SK-N-SH treated with all-trans-retinoic acid at 6 μM for 48 hours (cell line): ENCODE measurements around the gene DOCK1.

Source experiments
- ATAC-seq: fragments of 200-7000 bp; cut with Tn5 transposase; 3 replicates; pipeline ENCODE4 v1.9.1; 2020; ENCODE audit warnings: mild to moderate bottlenecking, moderate library complexity
- ARNTL ChIP-seq: fragments of 450-650 bp; formaldehyde crosslinking; IDR thresholded peaks from 2 replicates; pipeline ENCODE4 v1.5.0; 2020; ENCODE audit warnings: low read depth, mild to moderate bottlenecking, moderate library complexity, borderline replicate concordance
- BACH2 ChIP-seq: fragments of 250-450 bp; sonication (Bioruptor Pico); IDR thresholded peaks from 2 replicates; pipeline ENCODE4 v1.9.0; 2021; ENCODE audit warnings: mild to moderate bottlenecking, borderline replicate concordance
- CSDC2 ChIP-seq: fragments of 250-450 bp; sonication (Bioruptor Pico); IDR thresholded peaks from 2 replicates; pipeline ENCODE4 v1.5.0; 2020; ENCODE audit warnings: mild to moderate bottlenecking, moderate library complexity
- ESRRG ChIP-seq: fragments of 250-450 bp; sonication (Bioruptor Pico); IDR thresholded peaks from 2 replicates; pipeline ENCODE4 v1.6.1; 2021; ENCODE audit warnings: mild to moderate bottlenecking
- GLIS3 ChIP-seq: fragments of 250-450 bp; sonication (Bioruptor Pico); IDR thresholded peaks from 2 replicates; pipeline ENCODE4 v1.5.0; 2020; ENCODE audit warnings: mild to moderate bottlenecking, moderate library complexity
- ISL1 ChIP-seq: fragments of 250-450 bp; sonication (Bioruptor Pico); IDR thresholded peaks from 2 replicates; pipeline ENCODE4 v2.1.2; 2022; ENCODE audit warnings: mild to moderate bottlenecking, moderate library complexity
- OSR1 ChIP-seq: fragments of 250-450 bp; sonication (Bioruptor Pico); IDR thresholded peaks from 2 replicates; pipeline ENCODE4 v1.8.0; 2022; ENCODE audit warnings: moderate library complexity, mild to moderate bottlenecking, inconsistent platforms
- PPARA ChIP-seq: fragments of 250-450 bp; sonication (Bioruptor Pico); IDR thresholded peaks from 2 replicates; pipeline ENCODE4 v1.5.0; 2020; ENCODE audit warnings: mild to moderate bottlenecking, borderline replicate concordance
- RARB ChIP-seq: fragments of 250-450 bp; sonication (Bioruptor Pico); IDR thresholded peaks from 2 replicates; pipeline ENCODE4 v1.8.0; 2021; ENCODE audit warnings: mild to moderate bottlenecking, moderate library complexity
- SNAI2 ChIP-seq: fragments of 250-450 bp; sonication (Bioruptor Pico); IDR thresholded peaks from 2 replicates; pipeline ENCODE4 v1.5.0; 2020; ENCODE audit warnings: mild to moderate bottlenecking, moderate library complexity
- TCF4 ChIP-seq: fragments of 250-450 bp; sonication (Bioruptor Pico); IDR thresholded peaks from 2 replicates; pipeline ENCODE4 v1.8.0; 2021; ENCODE audit warnings: mild to moderate bottlenecking, moderate library complexity, borderline replicate concordance
- TOX ChIP-seq: fragments of 250-450 bp; sonication (Bioruptor Pico); IDR thresholded peaks from 2 replicates; pipeline ENCODE4 v1.8.0; 2021; ENCODE audit warnings: mild to moderate bottlenecking, moderate library complexity, borderline replicate concordance
- ZC3H10 ChIP-seq: fragments of 250-450 bp; sonication (Bioruptor Pico); IDR thresholded peaks from 2 replicates; pipeline ENCODE4 v1.5.1; 2021; ENCODE audit warnings: mild to moderate bottlenecking, moderate library complexity
- ZFP3 ChIP-seq: fragments of 250-450 bp; sonication (Bioruptor Pico); IDR thresholded peaks from 2 replicates; pipeline ENCODE4 v1.5.0; 2020; ENCODE audit warnings: mild to moderate bottlenecking, moderate library complexity
- ZFP30 ChIP-seq: fragments of 450-650 bp; formaldehyde crosslinking; IDR thresholded peaks from 2 replicates; pipeline ENCODE4 v1.5.0; 2022; ENCODE audit warnings: mild to moderate bottlenecking, moderate library complexity
- ZNF565 ChIP-seq: fragments of 450-650 bp; formaldehyde crosslinking; conservative IDR thresholded peaks from 2 replicates; pipeline ENCODE4 v1.5.0; 2020; ENCODE audit warnings: low read depth, mild to moderate bottlenecking, moderate library complexity
- ZNF70 ChIP-seq: fragments of 450-650 bp; formaldehyde crosslinking; IDR thresholded peaks from 2 replicates; pipeline ENCODE4 v1.5.0; 2020; ENCODE audit warnings: mild to moderate bottlenecking, moderate library complexity
- ZNF8 ChIP-seq: fragments of 450-650 bp; formaldehyde crosslinking; IDR thresholded peaks from 2 replicates; pipeline ENCODE4 v1.5.0; 2020; ENCODE audit warnings: mild to moderate bottlenecking, moderate library complexity
- TF ChIP-seq, protein P1 (sequence below): fragments of 250-450 bp; sonication (Bioruptor Pico); IDR thresholded peaks from 2 replicates; pipeline ENCODE4 v1.5.1; 2020; ENCODE audit warnings: low read depth, mild to moderate bottlenecking, moderate library complexity
- TF ChIP-seq, protein P2 (sequence below): fragments of 250-450 bp; sonication (Bioruptor Pico); IDR thresholded peaks from 2 replicates; pipeline ENCODE4 v1.5.0; 2020; ENCODE audit warnings: mild to moderate bottlenecking, moderate library complexity
- TF ChIP-seq, protein P3 (sequence below): fragments of 250-450 bp; sonication (Bioruptor Pico); IDR thresholded peaks from 2 replicates; pipeline ENCODE4 v1.5.1; 2021; ENCODE audit warnings: mild to moderate bottlenecking, moderate library complexity
- TF ChIP-seq, protein P4 (sequence below): fragments of 250-450 bp; sonication (Bioruptor Pico); IDR thresholded peaks from 2 replicates; pipeline ENCODE4 v1.8.0; 2020; ENCODE audit warnings: mild to moderate bottlenecking, moderate library complexity, borderline replicate concordance
- TF ChIP-seq, protein P5 (sequence below): fragments of 250-450 bp; sonication (Bioruptor Pico); IDR thresholded peaks from 2 replicates; pipeline ENCODE4 v1.8.0; 2021; ENCODE audit warnings: low read depth, mild to moderate bottlenecking, moderate library complexity, borderline replicate concordance

DOCK1 gene

DNA sequence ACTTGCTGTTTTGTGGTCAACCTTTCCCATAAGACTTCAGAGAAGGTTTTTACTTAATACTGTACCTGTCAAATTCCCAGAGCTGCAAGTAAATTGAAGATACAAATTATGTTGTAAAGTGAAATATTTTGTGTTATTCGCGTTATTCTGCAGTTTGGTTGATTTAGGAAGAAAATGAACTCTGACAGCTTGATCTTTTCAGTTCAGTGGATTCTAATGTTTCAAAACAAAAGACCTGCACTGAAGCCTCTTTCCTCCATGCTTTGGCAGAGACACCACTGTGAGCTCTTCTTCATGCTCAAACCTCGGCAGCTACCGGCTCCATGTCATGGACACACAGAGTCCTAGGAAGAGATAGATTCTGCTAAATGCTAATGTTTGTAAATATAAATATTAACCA lies 366.8 kb downstream of the DOCK1 start:
- TF ChIP-seq TCF4 (CRISPR knock-in tag), result no peak
- TF ChIP-seq GLIS3 (CRISPR knock-in tag), result no peak
- no peak for TF ChIP-seq ESRRG (CRISPR knock-in tag)
- no peak for TF ChIP-seq OSR1
- ATAC-seq, result no peak

DNA sequence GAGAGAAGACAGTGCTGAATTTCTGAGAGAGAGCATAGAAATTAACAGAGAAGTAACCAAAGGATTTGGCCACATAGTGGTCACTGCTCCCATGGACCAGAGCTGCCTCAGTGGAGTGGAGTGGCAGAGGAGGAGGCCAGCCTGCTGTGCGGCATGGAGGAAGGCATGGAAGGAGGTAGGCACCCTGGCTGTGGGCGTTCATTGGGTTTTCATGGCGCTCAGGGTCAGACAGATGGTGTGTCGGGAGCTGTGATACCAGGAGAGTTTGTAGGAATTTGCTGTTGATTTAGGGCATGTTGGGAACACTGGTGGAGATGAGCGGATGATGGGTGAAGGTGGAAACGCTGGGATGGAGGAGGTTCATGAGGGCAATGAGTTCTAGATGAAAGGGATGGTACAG lies 370.0 kb downstream of the DOCK1 start:
- no peak for ATAC-seq
- TF ChIP-seq ZFP30 (no peak), ZNF565 (CRISPR knock-in tag) (no peak), ISL1 (CRISPR knock-in tag) (no peak), ESRRG (CRISPR knock-in tag) (no peak), TCF4 (CRISPR knock-in tag) (no peak)
- TF ChIP-seq, protein P1, sequence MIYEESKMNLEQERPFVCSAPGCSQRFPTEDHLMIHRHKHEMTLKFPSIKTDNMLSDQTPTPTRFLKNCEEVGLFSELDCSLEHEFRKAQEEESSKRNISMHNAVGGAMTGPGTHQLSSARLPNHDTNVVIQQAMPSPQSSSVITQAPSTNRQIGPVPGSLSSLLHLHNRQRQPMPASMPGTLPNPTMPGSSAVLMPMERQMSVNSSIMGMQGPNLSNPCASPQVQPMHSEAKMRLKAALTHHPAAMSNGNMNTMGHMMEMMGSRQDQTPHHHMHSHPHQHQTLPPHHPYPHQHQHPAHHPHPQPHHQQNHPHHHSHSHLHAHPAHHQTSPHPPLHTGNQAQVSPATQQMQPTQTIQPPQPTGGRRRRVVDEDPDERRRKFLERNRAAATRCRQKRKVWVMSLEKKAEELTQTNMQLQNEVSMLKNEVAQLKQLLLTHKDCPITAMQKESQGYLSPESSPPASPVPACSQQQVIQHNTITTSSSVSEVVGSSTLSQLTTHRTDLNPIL (CRISPR knock-in tag), result no peak
- TF ChIP-seq, all 23 proteins: peak for 0

DNA sequence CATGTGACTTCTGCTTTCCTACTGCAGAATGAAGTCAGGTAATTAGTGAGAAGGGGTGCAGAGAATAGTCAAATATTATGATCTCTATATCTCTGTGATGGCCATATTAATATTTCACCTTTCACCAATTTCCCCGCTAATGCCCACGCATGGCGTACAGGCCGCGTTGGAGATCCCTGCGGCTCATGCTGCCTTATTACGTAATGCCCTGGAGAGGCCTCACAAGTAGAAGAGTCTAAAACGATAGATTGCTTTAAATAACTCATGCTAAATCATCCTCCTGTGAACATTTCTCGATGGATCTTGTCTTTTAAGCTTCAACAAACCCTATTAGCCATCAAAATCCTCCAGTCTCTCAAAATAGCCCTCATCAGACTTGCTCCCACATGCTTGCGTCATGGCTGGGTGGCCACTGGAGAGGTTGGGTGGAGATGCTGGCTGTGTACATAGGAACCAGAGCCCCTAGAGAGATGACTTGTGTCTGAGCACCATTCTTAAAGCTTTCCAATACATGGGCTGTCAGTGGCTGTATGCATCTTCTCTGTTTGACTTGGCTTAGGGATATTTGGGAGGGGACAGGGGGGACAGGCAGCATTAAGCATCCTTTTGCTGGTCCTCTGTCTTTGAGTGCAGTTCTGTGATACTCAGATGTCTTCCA lies 370.7 kb downstream of the DOCK1 start:
- ATAC-seq, result no peak
- TF ChIP-seq ZC3H10 (CRISPR knock-in tag) (no peak), TCF4 (CRISPR knock-in tag) (no peak), ESRRG (CRISPR knock-in tag) (no peak), ZNF8 (CRISPR knock-in tag) (no peak), TOX (CRISPR knock-in tag) (no peak), ISL1 (CRISPR knock-in tag) (no peak), ZNF565 (CRISPR knock-in tag) (no peak), PPARA (no peak), GLIS3 (CRISPR knock-in tag) (no peak), CSDC2 (no peak), ZFP30 (no peak), BACH2 (no peak)
- TF ChIP-seq, protein P2, sequence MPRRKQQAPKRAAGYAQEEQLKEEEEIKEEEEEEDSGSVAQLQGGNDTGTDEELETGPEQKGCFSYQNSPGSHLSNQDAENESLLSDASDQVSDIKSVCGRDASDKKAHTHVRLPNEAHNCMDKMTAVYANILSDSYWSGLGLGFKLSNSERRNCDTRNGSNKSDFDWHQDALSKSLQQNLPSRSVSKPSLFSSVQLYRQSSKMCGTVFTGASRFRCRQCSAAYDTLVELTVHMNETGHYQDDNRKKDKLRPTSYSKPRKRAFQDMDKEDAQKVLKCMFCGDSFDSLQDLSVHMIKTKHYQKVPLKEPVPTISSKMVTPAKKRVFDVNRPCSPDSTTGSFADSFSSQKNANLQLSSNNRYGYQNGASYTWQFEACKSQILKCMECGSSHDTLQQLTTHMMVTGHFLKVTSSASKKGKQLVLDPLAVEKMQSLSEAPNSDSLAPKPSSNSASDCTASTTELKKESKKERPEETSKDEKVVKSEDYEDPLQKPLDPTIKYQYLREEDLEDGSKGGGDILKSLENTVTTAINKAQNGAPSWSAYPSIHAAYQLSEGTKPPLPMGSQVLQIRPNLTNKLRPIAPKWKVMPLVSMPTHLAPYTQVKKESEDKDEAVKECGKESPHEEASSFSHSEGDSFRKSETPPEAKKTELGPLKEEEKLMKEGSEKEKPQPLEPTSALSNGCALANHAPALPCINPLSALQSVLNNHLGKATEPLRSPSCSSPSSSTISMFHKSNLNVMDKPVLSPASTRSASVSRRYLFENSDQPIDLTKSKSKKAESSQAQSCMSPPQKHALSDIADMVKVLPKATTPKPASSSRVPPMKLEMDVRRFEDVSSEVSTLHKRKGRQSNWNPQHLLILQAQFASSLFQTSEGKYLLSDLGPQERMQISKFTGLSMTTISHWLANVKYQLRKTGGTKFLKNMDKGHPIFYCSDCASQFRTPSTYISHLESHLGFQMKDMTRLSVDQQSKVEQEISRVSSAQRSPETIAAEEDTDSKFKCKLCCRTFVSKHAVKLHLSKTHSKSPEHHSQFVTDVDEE (CRISPR knock-in tag), result no peak
- TF ChIP-seq, protein P3, sequence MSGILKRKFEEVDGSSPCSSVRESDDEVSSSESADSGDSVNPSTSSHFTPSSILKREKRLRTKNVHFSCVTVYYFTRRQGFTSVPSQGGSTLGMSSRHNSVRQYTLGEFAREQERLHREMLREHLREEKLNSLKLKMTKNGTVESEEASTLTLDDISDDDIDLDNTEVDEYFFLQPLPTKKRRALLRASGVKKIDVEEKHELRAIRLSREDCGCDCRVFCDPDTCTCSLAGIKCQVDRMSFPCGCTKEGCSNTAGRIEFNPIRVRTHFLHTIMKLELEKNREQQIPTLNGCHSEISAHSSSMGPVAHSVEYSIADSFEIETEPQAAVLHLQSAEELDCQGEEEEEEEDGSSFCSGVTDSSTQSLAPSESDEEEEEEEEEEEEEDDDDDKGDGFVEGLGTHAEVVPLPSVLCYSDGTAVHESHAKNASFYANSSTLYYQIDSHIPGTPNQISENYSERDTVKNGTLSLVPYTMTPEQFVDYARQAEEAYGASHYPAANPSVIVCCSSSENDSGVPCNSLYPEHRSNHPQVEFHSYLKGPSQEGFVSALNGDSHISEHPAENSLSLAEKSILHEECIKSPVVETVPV (CRISPR knock-in tag), result no peak

DNA sequence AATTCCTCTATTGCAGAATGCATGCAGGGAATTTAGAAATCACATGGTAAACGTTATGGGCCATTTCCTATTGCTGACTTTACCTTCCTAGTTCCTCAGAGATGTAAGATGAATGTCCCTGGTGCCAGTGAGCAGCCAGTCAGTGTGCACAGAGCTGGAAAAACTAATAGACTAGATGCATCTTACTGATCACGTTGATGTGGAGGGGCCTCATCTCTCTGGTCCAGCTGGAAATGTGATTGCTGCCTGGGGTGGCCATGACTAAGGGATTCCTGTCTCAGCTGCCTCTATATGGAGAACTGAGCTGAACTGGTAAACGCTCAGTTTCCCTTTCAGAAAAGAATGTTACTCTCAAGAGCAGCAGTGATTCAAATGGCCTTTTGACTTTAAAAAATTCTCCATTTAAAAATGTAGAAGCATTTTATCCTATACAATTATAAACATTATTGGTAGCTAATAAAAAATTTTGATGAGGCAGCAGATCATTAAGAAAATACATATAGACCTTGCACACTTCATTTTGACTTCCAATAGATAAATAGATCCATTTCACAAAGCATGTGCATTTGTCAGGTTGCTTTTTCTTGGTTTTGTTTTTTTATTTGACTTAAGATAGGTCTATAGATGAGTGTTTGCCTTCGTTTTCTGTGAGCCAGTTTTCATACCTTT lies 371.7 kb downstream of the DOCK1 start:
- TF ChIP-seq ARNTL (CRISPR knock-in tag), result no peak
- no peak for TF ChIP-seq CSDC2
- no peak for TF ChIP-seq TCF4 (CRISPR knock-in tag)
- TF ChIP-seq SNAI2 (CRISPR knock-in tag), result no peak
- TF ChIP-seq ZNF70 (CRISPR knock-in tag), result no peak
- TF ChIP-seq GLIS3 (CRISPR knock-in tag), result no peak
- TF ChIP-seq, protein P4, sequence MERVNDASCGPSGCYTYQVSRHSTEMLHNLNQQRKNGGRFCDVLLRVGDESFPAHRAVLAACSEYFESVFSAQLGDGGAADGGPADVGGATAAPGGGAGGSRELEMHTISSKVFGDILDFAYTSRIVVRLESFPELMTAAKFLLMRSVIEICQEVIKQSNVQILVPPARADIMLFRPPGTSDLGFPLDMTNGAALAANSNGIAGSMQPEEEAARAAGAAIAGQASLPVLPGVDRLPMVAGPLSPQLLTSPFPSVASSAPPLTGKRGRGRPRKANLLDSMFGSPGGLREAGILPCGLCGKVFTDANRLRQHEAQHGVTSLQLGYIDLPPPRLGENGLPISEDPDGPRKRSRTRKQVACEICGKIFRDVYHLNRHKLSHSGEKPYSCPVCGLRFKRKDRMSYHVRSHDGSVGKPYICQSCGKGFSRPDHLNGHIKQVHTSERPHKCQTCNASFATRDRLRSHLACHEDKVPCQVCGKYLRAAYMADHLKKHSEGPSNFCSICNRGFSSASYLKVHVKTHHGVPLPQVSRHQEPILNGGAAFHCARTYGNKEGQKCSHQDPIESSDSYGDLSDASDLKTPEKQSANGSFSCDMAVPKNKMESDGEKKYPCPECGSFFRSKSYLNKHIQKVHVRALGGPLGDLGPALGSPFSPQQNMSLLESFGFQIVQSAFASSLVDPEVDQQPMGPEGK (CRISPR knock-in tag), result no peak
- no peak for TF ChIP-seq ZFP30
- no peak for TF ChIP-seq ZFP3 (CRISPR knock-in tag)
- TF ChIP-seq, protein P5, sequence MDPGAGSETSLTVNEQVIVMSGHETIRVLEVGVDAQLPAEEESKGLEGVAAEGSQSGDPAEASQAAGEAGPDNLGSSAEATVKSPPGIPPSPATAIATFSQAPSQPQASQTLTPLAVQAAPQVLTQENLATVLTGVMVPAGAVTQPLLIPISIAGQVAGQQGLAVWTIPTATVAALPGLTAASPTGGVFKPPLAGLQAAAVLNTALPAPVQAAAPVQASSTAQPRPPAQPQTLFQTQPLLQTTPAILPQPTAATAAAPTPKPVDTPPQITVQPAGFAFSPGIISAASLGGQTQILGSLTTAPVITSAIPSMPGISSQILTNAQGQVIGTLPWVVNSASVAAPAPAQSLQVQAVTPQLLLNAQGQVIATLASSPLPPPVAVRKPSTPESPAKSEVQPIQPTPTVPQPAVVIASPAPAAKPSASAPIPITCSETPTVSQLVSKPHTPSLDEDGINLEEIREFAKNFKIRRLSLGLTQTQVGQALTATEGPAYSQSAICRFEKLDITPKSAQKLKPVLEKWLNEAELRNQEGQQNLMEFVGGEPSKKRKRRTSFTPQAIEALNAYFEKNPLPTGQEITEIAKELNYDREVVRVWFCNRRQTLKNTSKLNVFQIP (CRISPR knock-in tag), result no peak
- TF ChIP-seq ZNF565 (CRISPR knock-in tag), result no peak
- TF ChIP-seq RARB (CRISPR knock-in tag), result no peak
- TF ChIP-seq, protein P2 (CRISPR knock-in tag), result no peak
- no peak for TF ChIP-seq ISL1 (CRISPR knock-in tag)
- no peak for TF ChIP-seq TOX (CRISPR knock-in tag)
- TF ChIP-seq, all 23 proteins: peak for 0
- no peak for ATAC-seq
